Neural progenitor cell (in vitro differentiated cells): ENCODE results near the gene EXOC3L2.

ENCODE experiments used
- EZH2 ChIP-seq: fragments of 200-600 bp; sonication (generic); IDR thresholded peaks from 2 replicates; pipeline ENCODE4 v1.6.1; 2017; ENCODE audit warnings: antibody characterized with exemption, mild to moderate bottlenecking, moderate library complexity
- EZH2phosphoT487 ChIP-seq: fragments of 200-600 bp; sonication (generic); IDR thresholded peaks from 2 replicates; pipeline ENCODE4 v1.6.1; 2017; ENCODE audit warnings: antibody characterized with exemption
- TF ChIP-seq, protein P1 (sequence below): fragments of 200-600 bp; sonication (generic); IDR thresholded peaks from 2 replicates; pipeline ENCODE4 v1.5.1; 2017; ENCODE audit warnings: antibody characterized with exemption, mild to moderate bottlenecking

DNA sequence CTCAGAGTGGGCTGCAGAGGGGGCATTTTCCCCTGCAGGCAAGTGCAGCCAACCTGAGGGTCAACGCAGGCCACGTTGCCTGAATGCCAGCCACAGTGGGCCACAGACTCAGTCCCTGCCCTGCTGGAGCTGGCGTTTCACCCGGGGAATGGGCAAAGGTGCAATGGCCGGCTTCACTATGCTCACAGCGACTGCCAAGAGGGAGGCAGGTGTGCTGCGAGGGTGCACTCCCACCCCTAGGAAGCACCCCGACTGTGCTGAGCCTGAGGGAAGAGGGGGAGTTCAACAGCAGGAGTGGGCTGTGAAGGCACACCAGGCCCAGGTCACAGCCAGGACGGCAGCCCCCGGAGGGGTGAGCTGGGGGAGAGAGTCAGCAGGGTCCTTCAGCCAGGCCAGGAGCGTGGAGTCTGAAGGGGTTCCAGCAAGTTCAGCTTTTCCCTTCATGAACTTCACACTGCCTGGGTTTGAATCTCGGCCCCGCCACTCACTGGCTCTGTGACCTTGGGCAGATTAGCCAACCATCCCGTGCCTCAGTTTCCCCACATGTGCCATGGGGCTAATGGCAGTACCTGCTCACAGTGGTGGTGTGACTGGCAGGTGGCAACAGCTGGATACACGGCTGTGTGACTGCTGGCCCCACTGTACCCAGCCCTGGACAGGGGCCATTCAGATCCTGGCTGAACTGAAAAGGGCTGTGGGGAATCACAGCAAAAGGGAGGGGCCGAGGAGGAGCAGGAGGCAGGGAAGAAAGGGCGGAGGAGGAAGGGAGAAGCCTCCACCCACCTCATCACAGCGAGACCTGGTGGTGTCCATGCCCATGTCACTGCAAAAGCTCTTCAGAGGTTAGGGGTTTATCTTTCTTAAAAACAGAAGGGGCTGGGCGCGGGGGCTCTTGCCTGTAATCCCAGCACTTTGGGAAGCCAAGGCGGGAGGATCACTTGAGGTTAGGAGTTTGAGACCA lies 74.8 kb downstream of the EXOC3L2 start:
- TF ChIP-seq, protein P1, sequence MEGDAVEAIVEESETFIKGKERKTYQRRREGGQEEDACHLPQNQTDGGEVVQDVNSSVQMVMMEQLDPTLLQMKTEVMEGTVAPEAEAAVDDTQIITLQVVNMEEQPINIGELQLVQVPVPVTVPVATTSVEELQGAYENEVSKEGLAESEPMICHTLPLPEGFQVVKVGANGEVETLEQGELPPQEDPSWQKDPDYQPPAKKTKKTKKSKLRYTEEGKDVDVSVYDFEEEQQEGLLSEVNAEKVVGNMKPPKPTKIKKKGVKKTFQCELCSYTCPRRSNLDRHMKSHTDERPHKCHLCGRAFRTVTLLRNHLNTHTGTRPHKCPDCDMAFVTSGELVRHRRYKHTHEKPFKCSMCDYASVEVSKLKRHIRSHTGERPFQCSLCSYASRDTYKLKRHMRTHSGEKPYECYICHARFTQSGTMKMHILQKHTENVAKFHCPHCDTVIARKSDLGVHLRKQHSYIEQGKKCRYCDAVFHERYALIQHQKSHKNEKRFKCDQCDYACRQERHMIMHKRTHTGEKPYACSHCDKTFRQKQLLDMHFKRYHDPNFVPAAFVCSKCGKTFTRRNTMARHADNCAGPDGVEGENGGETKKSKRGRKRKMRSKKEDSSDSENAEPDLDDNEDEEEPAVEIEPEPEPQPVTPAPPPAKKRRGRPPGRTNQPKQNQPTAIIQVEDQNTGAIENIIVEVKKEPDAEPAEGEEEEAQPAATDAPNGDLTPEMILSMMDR = no peak
- TF ChIP-seq EZH2 (no peak), EZH2phosphoT487 (no peak)
